ENCODE results near the gene STARD10.

STARD10 gene, protein sequence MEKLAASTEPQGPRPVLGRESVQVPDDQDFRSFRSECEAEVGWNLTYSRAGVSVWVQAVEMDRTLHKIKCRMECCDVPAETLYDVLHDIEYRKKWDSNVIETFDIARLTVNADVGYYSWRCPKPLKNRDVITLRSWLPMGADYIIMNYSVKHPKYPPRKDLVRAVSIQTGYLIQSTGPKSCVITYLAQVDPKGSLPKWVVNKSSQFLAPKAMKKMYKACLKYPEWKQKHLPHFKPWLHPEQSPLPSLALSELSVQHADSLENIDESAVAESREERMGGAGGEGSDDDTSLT

GRCh38 chr11:72793425-72794367 is at the start of gene STARD10:
Gene STARD10, minus strand, starts transcription at chr11:72794047. Its CDS starts 12,866 bp downstream, at chr11:72781181.
- TF ChIP-seq, protein P1, sequence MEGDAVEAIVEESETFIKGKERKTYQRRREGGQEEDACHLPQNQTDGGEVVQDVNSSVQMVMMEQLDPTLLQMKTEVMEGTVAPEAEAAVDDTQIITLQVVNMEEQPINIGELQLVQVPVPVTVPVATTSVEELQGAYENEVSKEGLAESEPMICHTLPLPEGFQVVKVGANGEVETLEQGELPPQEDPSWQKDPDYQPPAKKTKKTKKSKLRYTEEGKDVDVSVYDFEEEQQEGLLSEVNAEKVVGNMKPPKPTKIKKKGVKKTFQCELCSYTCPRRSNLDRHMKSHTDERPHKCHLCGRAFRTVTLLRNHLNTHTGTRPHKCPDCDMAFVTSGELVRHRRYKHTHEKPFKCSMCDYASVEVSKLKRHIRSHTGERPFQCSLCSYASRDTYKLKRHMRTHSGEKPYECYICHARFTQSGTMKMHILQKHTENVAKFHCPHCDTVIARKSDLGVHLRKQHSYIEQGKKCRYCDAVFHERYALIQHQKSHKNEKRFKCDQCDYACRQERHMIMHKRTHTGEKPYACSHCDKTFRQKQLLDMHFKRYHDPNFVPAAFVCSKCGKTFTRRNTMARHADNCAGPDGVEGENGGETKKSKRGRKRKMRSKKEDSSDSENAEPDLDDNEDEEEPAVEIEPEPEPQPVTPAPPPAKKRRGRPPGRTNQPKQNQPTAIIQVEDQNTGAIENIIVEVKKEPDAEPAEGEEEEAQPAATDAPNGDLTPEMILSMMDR (IDR thresholded peaks at IDR 0.05; ENCODE audit: low read depth, low read length) = peak; percentile 87
- peak; percentile 95 for DNase-seq
- Histone ChIP-seq H3K4me3 (ENCODE audit: low read depth, low read length) (peak within 1 kb of the TSS; percentile 85), H3K9me3 (ENCODE audit: severe bottlenecking) (no peaks in the 10 kb centered on the region), H3K36me3 (no peaks in the 10 kb centered on the region), H3K27me3 (ENCODE audit: insufficient read depth, low read depth, severe bottlenecking) (no peaks in the 10 kb centered on the region), H3K27ac (peak within 1 kb of the TSS; percentile 62)

DNA sequence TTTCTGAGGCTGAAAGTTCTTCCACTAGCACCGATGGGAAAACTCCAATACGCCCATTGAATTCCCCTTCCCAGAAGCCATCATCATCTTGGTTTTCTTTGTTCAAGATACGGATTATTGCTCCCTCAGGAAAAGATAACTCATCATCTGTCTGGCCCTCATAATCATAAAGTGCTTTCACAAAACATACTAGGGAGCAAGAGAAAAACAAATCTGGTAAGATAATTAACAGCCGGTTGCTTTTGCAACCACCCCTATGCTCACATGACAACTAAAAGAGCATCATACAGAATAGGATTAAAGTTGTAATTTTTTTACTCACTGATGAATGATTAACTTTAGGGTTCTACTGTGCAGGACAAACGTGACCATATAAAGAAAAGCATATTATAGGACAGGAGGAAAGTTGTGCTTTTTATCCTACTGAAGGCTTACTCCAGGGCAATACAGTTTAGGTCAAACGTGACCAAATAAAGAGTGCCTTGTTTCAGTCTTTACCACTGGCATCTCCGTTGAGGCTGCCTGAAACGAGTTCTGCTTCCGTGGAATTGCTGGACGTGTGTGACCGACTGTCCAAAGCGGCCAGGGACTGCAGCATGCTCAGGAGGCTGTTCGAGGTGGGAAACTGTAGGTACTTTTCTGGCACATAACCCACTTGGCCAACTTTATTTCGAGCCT is 48.9 kb upstream of the STARD10 start:
- TF ChIP-seq, protein P1 (IDR thresholded peaks at IDR 0.05; ENCODE audit: low read depth, low read length) = no peak
- no peaks in the 10 kb centered on the region for H3K9me3 ChIP-seq (ENCODE audit: severe bottlenecking)
- peaks cover 26% of the 10 kb centered on the region for H3K36me3 ChIP-seq
- H3K27me3 ChIP-seq (ENCODE audit: insufficient read depth, low read depth, severe bottlenecking) = no peaks in the 10 kb centered on the region
- no peak overlapping the region for H3K4me3 ChIP-seq (ENCODE audit: low read depth, low read length)
- H3K27ac ChIP-seq = no peak overlapping the region
- DNase-seq = no peak

- TF ChIP-seq, protein P1 (IDR thresholded peaks at IDR 0.05; ENCODE audit: low read depth, low read length) = no peak
- Histone ChIP-seq H3K4me3 (ENCODE audit: low read depth, low read length) (no peak overlapping the region), H3K36me3 (peaks cover 26% of the 10 kb centered on the region), H3K27ac (no peak overlapping the region), H3K27me3 (ENCODE audit: insufficient read depth, low read depth, severe bottlenecking) (no peaks in the 10 kb centered on the region), H3K9me3 (ENCODE audit: severe bottlenecking) (no peaks in the 10 kb centered on the region)
- no peak for DNase-seq
These were observed 48.3 kb upstream of the STARD10 start for GRCh38 chr11:72842126-72842525.

- TF ChIP-seq, protein P1 (IDR thresholded peaks at IDR 0.05; ENCODE audit: low read depth, low read length) = no peak
- Histone ChIP-seq H3K27ac (peak overlapping the region; percentile 7; the same call in 1 of the 2 replicates), H3K36me3 (peaks cover 25% of the 10 kb centered on the region), H3K9me3 (ENCODE audit: severe bottlenecking) (no peaks in the 10 kb centered on the region), H3K27me3 (ENCODE audit: insufficient read depth, low read depth, severe bottlenecking) (no peaks in the 10 kb centered on the region), H3K4me3 (ENCODE audit: low read depth, low read length) (no peak overlapping the region)
- no peak for DNase-seq
These were observed 47.5 kb upstream of the STARD10 start for GRCh38 chr11:72841397-72841796.

DNA sequence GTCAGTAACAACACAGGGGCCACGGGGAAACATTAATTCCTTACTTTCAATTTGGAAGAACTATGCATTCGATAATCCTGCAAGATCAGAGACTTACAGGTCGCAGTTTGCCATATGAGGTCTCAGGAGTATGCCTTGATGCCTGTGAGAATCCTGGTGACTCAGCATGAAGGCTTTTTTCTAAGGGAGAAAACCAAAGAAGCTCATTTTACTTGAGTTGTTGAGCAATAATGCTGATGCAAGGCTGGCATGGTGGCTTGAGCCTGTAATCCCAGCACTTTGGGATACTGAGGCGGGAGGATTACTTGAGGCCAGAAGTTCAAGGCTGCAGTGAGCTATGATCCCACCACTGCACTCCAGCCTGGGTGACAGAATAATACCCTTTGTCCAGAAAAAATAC is 46.9 kb upstream of the STARD10 start:
- Histone ChIP-seq H3K36me3 (peaks cover 25% of the 10 kb centered on the region), H3K4me3 (ENCODE audit: low read depth, low read length) (no peak overlapping the region), H3K27ac (no peak overlapping the region), H3K9me3 (ENCODE audit: severe bottlenecking) (no peaks in the 10 kb centered on the region), H3K27me3 (ENCODE audit: insufficient read depth, low read depth, severe bottlenecking) (no peaks in the 10 kb centered on the region)
- TF ChIP-seq, protein P1 (IDR thresholded peaks at IDR 0.05; ENCODE audit: low read depth, low read length) = no peak
- no peak for DNase-seq

All from WERI-Rb-1 (cell line).